ENCODE measurements around the gene NAB2.
"Not testable (repeated sequence)": the region's sequence is repeated elsewhere in the genome, so short reads cannot be mapped to it uniquely, and the experiment has no call there.

NAB2 gene

DNA sequence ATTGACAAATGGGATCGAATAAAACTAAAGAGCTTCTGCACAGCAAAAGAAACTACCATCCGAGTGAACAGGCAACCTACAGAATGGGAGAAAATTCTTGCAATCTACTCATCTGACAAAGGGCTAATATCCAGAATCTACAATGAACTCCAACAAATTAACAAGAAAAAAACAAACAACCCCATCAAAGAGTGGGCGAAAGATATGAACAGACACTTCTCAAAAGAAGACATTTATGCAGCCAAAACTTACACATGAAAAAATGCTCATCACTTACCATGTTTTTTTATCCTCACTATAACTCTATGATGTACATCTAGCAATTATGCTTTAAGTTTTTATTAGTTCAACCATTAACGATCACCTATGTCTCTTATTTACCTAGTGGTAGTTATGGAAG, 35.0 kb upstream of the NAB2 start:
- not testable (repeated sequence) for H3K4me1 ChIP-seq (ENCODE audit: insufficient read depth, low read length); H3K9ac ChIP-seq (ENCODE audit: low read depth, low read length); H3K9me3 ChIP-seq (ENCODE audit: control insufficient read depth, insufficient read depth, low read length)
- H3K36me3 ChIP-seq (ENCODE audit: insufficient read depth, low read length) = peaks cover 20% of the 10 kb centered on the region

DNA sequence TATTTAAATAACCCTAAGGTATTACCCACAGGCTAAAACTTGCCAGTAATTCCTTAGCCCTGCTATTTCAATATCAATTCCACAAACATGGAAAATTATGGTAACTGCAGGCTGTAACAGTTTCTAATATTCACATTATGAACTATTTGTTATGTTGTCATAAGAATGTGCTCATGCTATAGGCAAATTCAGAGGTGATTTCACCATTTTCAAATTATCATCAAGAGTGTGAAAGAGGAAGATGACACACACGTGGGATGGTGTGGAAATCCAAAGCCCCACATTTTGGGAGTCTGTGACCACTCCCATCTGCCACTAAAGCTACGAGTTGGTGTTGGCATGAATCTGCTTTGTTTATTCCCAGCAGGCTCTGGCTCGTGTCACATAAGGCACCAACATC, 33.1 kb upstream of the NAB2 start:
- H3K36me3 ChIP-seq (ENCODE audit: insufficient read depth, low read length) = peaks cover 38% of the 10 kb centered on the region
- H3K9ac ChIP-seq (ENCODE audit: low read depth, low read length) = no peak overlapping the region
- no peaks in the 10 kb centered on the region for H3K9me3 ChIP-seq (ENCODE audit: control insufficient read depth, insufficient read depth, low read length)
- no peaks in the 10 kb centered on the region for H3K4me1 ChIP-seq (ENCODE audit: insufficient read depth, low read length)

GRCh38 chr12:57057067-57057751, 31.7 kb upstream of the NAB2 start:
- no peaks in the 10 kb centered on the region for H3K4me1 ChIP-seq (ENCODE audit: insufficient read depth, low read length)
- H3K9ac ChIP-seq (ENCODE audit: low read depth, low read length) = no peak overlapping the region
- no peaks in the 10 kb centered on the region for H3K9me3 ChIP-seq (ENCODE audit: control insufficient read depth, insufficient read depth, low read length)
- H3K36me3 ChIP-seq (ENCODE audit: insufficient read depth, low read length) = peaks cover 39% of the 10 kb centered on the region

DNA sequence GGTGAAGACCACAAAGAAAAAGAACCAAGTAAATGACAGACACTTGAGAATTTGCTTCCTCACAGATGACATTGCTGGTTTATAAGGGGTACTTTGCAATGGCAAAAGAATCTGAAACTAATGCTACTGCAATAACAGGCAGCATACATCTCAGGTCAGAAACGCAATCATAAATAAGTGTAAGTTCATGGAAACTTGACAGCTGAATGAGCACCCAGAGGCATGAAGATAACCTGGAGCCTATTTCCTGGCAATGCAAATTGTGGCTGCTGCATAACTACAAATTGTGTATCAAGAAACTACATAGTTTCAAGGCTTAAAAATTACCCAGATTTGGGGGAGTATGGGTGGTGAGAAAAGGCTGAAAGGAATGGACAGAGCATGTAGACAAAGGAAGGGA, 30.5 kb upstream of the NAB2 start:
- no peaks in the 10 kb centered on the region for H3K4me1 ChIP-seq (ENCODE audit: insufficient read depth, low read length)
- H3K9ac ChIP-seq (ENCODE audit: low read depth, low read length) = no peak overlapping the region
- no peaks in the 10 kb centered on the region for H3K9me3 ChIP-seq (ENCODE audit: control insufficient read depth, insufficient read depth, low read length)
- peaks cover 42% of the 10 kb centered on the region for H3K36me3 ChIP-seq (ENCODE audit: insufficient read depth, low read length)

DNA sequence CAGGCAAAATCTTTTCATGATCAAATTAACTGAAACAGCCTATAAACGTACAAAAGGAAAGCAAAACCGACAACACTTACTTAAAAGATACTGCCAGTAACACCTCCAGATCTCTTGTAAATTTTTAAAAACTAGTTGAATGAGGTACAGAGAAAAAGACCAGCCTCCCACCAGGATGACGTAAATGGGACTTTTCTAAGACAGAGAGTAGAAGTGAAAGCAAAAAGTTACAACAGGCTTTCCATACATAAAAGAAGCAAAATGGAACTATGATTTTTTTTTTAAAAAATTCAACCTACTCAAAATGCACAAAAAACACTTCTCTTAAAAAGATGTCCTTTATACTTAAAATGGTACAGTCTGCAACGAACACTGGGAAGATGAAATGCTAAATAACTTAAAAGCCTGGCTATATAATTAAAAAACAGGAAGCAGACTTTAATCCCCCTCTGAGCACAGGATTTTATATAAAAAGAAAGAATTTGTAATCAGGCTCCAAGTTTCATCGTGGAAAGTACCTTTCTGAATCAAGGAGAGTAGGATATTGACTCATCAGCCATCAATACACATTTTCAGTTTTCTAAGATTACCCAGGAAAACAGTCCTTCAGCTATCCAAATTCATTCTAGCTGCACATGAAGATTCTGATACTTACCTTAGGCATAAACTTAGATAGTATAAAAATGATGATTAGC, 24.8 kb upstream of the NAB2 start:
- H3K9me3 ChIP-seq (ENCODE audit: control insufficient read depth, insufficient read depth, low read length) = no peaks in the 10 kb centered on the region
- peaks cover 28% of the 10 kb centered on the region for H3K36me3 ChIP-seq (ENCODE audit: insufficient read depth, low read length)
- H3K9ac ChIP-seq (ENCODE audit: low read depth, low read length) = no peak overlapping the region
- no peaks in the 10 kb centered on the region for H3K4me1 ChIP-seq (ENCODE audit: insufficient read depth, low read length)

DNA sequence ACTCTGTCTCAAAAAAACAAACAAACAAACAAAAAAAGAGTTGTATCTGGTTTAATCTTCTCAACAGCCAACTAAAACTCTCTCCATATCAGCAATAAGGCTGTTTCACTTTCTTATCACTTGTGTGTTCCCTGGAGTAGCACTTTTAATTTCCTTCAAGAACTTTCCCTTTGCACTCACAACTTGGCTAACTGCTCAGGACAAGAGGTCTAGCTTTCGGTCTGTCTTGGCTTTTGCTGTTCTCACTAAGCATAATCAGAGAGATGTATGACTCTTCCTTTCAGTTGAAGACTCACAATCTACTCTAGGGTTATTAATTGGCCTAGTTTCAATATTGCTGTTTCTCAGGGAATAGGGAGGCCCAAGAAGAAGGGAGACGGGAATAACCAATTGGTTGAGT, 22.7 kb upstream of the NAB2 start:
- no peak overlapping the region for H3K9ac ChIP-seq (ENCODE audit: low read depth, low read length)
- H3K9me3 ChIP-seq (ENCODE audit: control insufficient read depth, insufficient read depth, low read length) = no peaks in the 10 kb centered on the region
- peaks cover 23% of the 10 kb centered on the region for H3K36me3 ChIP-seq (ENCODE audit: insufficient read depth, low read length)
- no peaks in the 10 kb centered on the region for H3K4me1 ChIP-seq (ENCODE audit: insufficient read depth, low read length)

GRCh38 chr12:57069523-57069922, 19.4 kb upstream of the NAB2 start:
- Histone ChIP-seq H3K36me3 (ENCODE audit: insufficient read depth, low read length) (peaks cover 20% of the 10 kb centered on the region), H3K9me3 (ENCODE audit: control insufficient read depth, insufficient read depth, low read length) (no peaks in the 10 kb centered on the region), H3K4me1 (ENCODE audit: insufficient read depth, low read length) (no peaks in the 10 kb centered on the region), H3K9ac (ENCODE audit: low read depth, low read length) (no peak overlapping the region)

DNA sequence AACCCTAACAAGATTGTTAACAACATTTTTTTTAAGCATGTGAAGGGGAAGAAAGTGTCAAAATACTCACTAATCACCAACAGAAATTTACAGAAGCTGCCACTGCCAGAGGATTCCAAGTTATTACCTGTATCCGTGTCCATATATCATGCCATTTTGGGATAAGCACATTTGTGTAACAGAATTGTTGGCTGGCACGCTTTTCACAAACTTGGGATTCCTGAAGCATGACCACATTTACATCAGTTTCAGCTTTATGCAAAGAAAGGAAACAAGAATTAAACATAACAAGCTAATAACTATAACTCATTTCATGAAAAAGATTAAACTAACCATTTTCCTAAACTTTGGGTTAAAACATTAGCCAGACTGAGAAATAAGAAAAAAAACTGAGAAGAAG, 16.3 kb upstream of the NAB2 start:
- Histone ChIP-seq H3K9ac (ENCODE audit: low read depth, low read length) (no peak overlapping the region), H3K4me1 (ENCODE audit: insufficient read depth, low read length) (no peaks in the 10 kb centered on the region), H3K9me3 (ENCODE audit: control insufficient read depth, insufficient read depth, low read length) (no peaks in the 10 kb centered on the region), H3K36me3 (ENCODE audit: insufficient read depth, low read length) (peaks cover 17% of the 10 kb centered on the region)

DNA sequence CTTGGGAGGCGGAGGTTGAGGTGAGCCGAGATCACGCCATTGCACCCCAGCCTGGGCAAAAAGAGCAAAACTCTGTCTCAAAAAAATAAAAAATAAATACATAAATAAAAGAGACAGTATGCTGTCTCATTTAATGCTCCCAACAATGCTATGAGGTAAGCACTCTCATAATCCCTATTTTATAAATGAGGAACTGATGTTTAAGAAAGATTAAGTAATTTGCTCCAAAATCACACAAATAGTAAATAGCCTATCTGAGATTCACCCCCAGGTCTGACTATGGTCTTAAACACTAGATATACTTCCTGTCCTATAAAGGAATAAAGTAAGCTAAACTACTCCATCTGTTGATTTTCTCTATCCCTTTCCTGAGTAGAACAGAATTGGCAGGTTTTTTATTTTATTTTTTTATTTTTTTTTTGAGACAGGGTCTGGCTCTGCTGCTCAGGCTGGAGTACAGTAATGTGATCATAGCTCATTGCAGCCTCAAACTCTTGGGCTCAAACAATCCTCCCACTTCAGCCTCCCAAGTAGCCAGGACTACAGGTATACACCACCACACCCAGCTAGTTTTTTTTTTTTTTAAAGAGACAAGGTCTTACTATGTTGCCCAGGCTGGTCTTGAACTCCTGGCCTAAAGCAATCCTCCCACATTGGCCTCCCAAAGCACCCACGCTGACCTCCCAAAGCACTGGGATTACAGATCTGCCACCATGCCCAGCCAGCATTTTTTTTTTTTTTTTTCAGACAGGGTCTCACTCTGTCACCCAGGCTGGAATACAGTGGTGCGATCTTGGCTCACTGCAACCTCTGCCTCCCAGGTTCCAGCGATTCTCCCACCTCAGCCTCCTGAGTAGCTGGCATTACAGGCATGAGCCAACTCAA, 15.1 kb upstream of the NAB2 start:
- not testable (repeated sequence) for H3K4me1 ChIP-seq (ENCODE audit: insufficient read depth, low read length); H3K9me3 ChIP-seq (ENCODE audit: control insufficient read depth, insufficient read depth, low read length); H3K9ac ChIP-seq (ENCODE audit: low read depth, low read length)
- peaks cover 15% of the 10 kb centered on the region for H3K36me3 ChIP-seq (ENCODE audit: insufficient read depth, low read length)

- no peaks in the 10 kb centered on the region for H3K36me3 ChIP-seq (ENCODE audit: insufficient read depth, low read length)
- no peaks in the 10 kb centered on the region for H3K9me3 ChIP-seq (ENCODE audit: control insufficient read depth, insufficient read depth, low read length)
- H3K9ac ChIP-seq (ENCODE audit: low read depth, low read length) = peak within 1 kb of the TSS; percentile 82
- H3K4me1 ChIP-seq (ENCODE audit: insufficient read depth, low read length) = no peaks in the 10 kb centered on the region
These were observed 10.2 kb upstream of the NAB2 start, which contains the start of gene NEMP1 for GRCh38 chr12:57078519-57079404. NEMP1 (minus strand) TSS chr12:57078791; CDS start chr12:57078745, 46 bp downstream.

- no peaks in the 10 kb centered on the region for H3K36me3 ChIP-seq (ENCODE audit: insufficient read depth, low read length)
- no peaks in the 10 kb centered on the region for H3K4me1 ChIP-seq (ENCODE audit: insufficient read depth, low read length)
- no peaks in the 10 kb centered on the region for H3K9me3 ChIP-seq (ENCODE audit: control insufficient read depth, insufficient read depth, low read length)
- H3K9ac ChIP-seq (ENCODE audit: low read depth, low read length) = no peak overlapping the region
These were observed 9.1 kb upstream of the NAB2 start for GRCh38 chr12:57079821-57080220.

GRCh38 chr12:57080855-57081254, 8.1 kb upstream of the NAB2 start:
- Histone ChIP-seq H3K36me3 (ENCODE audit: insufficient read depth, low read length) (no peaks in the 10 kb centered on the region), H3K9me3 (ENCODE audit: control insufficient read depth, insufficient read depth, low read length) (no peaks in the 10 kb centered on the region), H3K4me1 (ENCODE audit: insufficient read depth, low read length) (peaks cover 2% of the 10 kb centered on the region; the same call in 1 of the 2 replicates), H3K9ac (ENCODE audit: low read depth, low read length) (no peak overlapping the region)

DNA sequence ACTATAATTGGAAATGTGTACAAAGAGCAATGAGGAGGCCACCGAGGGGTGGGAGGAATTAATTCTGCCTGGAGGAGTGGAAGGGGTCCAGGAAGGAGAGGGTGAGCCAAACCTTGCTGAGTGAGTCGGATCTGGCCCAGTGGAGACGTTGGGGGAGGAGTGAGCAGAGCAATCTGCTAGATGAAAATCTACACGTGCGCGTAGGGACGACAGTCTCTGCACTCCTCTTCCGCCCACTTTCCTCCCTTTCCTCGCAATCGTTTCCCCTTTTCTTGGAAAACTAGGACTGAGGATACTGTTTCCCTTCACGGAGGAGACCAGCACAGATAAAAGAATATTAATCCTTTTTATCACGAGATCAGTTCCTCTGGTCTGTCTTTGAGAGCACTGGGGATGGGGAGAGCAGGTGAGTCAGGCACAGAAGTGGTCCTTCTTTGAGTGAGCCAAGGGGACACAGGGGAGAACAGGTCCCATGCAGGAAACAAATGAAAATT, 2.9 kb upstream of the NAB2 start:
- Histone ChIP-seq H3K36me3 (ENCODE audit: insufficient read depth, low read length) (no peaks in the 10 kb centered on the region), H3K4me1 (ENCODE audit: insufficient read depth, low read length) (peaks cover 6% of the 10 kb centered on the region; the same call in 1 of the 2 replicates), H3K9me3 (ENCODE audit: control insufficient read depth, insufficient read depth, low read length) (no peaks in the 10 kb centered on the region), H3K9ac (ENCODE audit: low read depth, low read length) (peak overlapping the region; percentile 95)

Measured in ES-I3 (cell line).